Myocyte (in vitro differentiated cells): ENCODE results near the gene DYNC1I1. TPM values are rescaled to one million over a fixed set of nuclear protein-coding genes. Genes with fewer than 3 reads are reported as not detected.

Experiments
- DNase-seq: peaks from one replicate; pipeline ENCODE4 v3.0.0-alpha.2; 2012; ENCODE audit warnings: low read depth
- polyA plus RNA-seq: library from polyadenylated mRNA; unstranded; fragments of >200 nt; gene quantifications from one replicate; pipeline ENCODE4 v1.2.1, GENCODE V29; 2012; ENCODE audit warnings: missing spikeins
- total RNA-seq: library from RNA; depleted of rRNA; stranded (reverse); fragments of >200 nt; gene quantifications from 2 replicates; pipeline ENCODE4 v1.2.3, GENCODE V29; 2014

The DYNC1I1 gene
- total RNA-seq = 1.1 and 1.6 TPM in 2 replicates
- 7.7 TPM for polyA plus RNA-seq

- DNase-seq = peak; percentile 80
These were observed at the start of gene DYNC1I1 for GRCh38 chr7:95772298-95772770. DYNC1I1 (plus strand) TSS chr7:95772554; CDS start chr7:95804730, 32,176 bp downstream.

- DNase-seq = peak; percentile 76
These were observed 48.7 kb upstream of the DYNC1I1 start for GRCh38 chr7:95723583-95724180.

GRCh38 chr7:95725205-95725604 lies 47.1 kb upstream of the DYNC1I1 start:
- DNase-seq = peak; percentile 24

GRCh38 chr7:95730493-95731280 lies 41.7 kb upstream of the DYNC1I1 start:
- no peak for DNase-seq

- peak; percentile 57 for DNase-seq
These were observed 35.7 kb upstream of the DYNC1I1 start for GRCh38 chr7:95736635-95737034.

GRCh38 chr7:95737828-95738505 lies 34.4 kb upstream of the DYNC1I1 start:
- DNase-seq = peak; percentile 85

- no peak for DNase-seq
These were observed 23.3 kb upstream of the DYNC1I1 start for GRCh38 chr7:95749044-95749443.

- DNase-seq = no peak
These were observed 22.8 kb upstream of the DYNC1I1 start for GRCh38 chr7:95749515-95749914.

- DNase-seq = no peak
These were observed 18.9 kb upstream of the DYNC1I1 start for GRCh38 chr7:95753440-95753839.

GRCh38 chr7:95755277-95755934 lies 16.9 kb upstream of the DYNC1I1 start:
- no peak for DNase-seq

GRCh38 chr7:95758187-95758586 lies 14.2 kb upstream of the DYNC1I1 start:
- DNase-seq = no peak

GRCh38 chr7:95766086-95766485 lies 6.3 kb upstream of the DYNC1I1 start:
- DNase-seq = no peak

GRCh38 chr7:95766657-95767056 lies 5.7 kb upstream of the DYNC1I1 start:
- no peak for DNase-seq

- peak; percentile 6 for DNase-seq
These were observed 622 bp downstream of the DYNC1I1 start for GRCh38 chr7:95772771-95773581.

- no peak for DNase-seq
These were observed 4.3 kb downstream of the DYNC1I1 start for GRCh38 chr7:95776561-95777185.

GRCh38 chr7:95777269-95777668 lies 4.9 kb downstream of the DYNC1I1 start:
- peak; percentile 25 for DNase-seq

GRCh38 chr7:95780665-95781064 lies 8.3 kb downstream of the DYNC1I1 start:
- DNase-seq = no peak

GRCh38 chr7:95781961-95782586 lies 9.7 kb downstream of the DYNC1I1 start:
- DNase-seq = peak; percentile 20

GRCh38 chr7:95784796-95785195 lies 12.4 kb downstream of the DYNC1I1 start:
- DNase-seq = no peak

- no peak for DNase-seq
These were observed 15.9 kb downstream of the DYNC1I1 start for GRCh38 chr7:95788258-95788657.
